Endometrial microvascular endothelial cells (primary cell): Measurements from ENCODE around the gene SCAMP2. TPM values are rescaled to one million over a fixed set of nuclear protein-coding genes. Genes with fewer than 3 reads are reported as not detected.

Source experiments
- in situ Hi-C: cut with HindIII; loops from 2 replicates; pipeline ENCODE4 v1.10.0; 2017; ENCODE audit warnings: low sequenced_read_pairs, low pct_unique_long_range_greater_than_20kb; ENCODE audit errors: inconsistent ontology term
- total RNA-seq: library from RNA; depleted of rRNA; stranded (reverse); fragments of >200 nt; gene quantifications from one replicate; pipeline ENCODE4 v1.2.3, GENCODE V29; 2015; ENCODE audit errors: inconsistent ontology term

SCAMP2 gene
- total RNA-seq, 1 donor from 2014 or later = 93.2 TPM

GRCh38 chr15:74827614-74828013 is 45.6 kb downstream of the SCAMP2 start:
- in situ Hi-C loops = no loop called here

DNA sequence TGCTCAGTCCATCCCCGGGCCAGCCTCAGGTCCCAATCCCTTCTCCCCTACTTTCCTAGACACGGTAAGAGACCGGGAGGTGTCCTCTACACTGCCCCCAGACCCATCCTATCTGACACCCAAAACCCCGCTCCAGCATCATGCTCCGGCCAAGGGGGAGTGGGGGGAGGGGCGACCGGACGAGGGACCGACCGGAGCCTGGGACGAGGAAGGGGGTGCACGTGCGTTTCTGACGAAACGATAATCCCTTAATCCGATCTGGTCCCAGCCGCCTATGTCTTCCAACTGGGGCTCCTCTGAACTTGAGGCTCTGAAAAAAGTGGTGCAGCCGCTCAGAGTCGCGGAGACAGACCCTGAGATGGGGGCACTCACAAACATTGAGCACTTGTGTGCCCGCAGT is 46.2 kb downstream of the SCAMP2 start:
- in situ Hi-C loops = no loop called here

GRCh38 chr15:74826364-74826819 is 46.8 kb downstream of the SCAMP2 start, which contains the start of gene CPLX3:
CPLX3 (plus strand) TSS chr15:74826627; CDS start chr15:74826704, 77 bp downstream.
- in situ Hi-C loops = no loop called here

DNA sequence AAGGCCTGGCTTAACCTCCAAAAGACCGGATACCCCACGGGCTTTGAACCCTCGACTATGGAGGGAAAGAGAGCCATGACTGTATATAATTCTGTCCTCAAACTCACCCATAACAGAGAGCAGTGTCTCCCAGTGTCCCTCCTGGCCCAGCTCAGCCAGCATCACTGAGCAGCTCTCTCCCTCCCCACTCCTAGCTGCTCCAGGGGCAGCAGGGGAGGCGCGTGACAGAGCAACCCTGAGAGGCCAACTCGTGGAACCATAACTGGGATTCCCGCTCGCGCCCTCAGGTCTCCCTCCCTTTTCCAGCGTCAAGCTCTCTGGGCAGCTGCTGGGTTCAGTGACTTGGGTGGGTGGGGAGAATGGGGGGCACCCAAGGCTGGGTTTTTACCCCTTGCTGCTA is 47.3 kb downstream of the SCAMP2 start:
- in situ Hi-C loops = no loop called here

GRCh38 chr15:74824976-74825375 is 48.2 kb downstream of the SCAMP2 start:
- in situ Hi-C loops = no loop called here

DNA sequence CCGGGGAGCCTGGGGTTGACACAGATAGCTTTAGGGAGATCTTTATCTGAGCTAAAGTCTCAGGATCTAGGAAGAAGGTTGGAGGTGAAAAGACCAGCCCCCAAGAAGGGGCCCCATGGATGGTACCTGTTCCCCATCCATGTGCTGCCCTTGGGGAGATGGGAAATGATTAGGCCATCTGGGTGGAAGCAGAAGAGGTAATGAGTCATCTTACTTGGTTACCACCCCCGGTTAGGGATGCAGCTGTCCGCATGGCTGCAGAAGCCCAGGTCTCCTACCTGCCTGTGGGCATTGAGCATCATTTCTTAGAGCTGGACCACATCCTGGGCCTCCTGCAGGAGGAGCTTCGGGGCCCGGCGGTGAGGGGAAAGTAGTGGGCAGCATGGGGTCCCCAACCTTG is 49.8 kb downstream of the SCAMP2 start:
- in situ Hi-C loops = no loop called here

DNA sequence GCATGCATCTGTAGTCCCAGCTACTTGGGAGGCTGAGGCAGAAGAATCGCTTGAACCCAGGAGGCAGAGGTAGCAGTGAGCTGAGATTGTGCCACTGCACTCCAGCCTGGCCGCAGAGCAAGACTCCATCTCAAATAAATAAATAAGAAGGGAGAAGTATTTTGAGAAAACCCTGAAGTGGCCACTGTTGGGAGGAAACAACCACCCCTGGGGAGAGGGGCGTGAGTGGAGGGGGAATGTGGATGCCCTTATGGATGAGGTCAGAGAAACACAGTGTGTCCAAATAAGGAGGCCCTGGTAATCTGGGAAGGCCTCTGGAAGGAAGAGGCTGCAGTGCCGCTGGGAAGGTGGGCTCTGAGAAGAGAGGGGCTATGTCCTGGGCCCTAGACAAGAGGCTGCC is 50.9 kb downstream of the SCAMP2 start:
- in situ Hi-C loops = no loop called here

DNA sequence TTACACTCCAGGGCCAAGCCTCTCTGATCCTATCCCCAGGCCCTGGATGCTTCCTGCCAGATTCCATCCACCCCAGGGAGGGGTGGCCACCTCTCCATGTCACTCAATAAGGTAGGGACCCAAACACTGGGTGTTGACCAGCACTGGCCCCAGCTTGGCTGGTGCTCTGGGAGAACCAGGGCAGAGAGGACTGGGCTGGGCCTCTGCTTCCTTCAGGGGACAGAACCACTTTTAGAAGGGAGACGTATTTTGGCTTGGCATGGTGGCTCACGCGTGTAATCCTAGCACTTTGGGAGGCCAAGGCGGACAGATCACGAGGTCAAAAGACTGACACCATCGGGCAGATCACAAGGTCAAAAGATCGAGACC is 51.4 kb downstream of the SCAMP2 start:
- in situ Hi-C loops = no loop called here

GRCh38 chr15:74821091-74821789 is 51.9 kb downstream of the SCAMP2 start:
- in situ Hi-C loops = no loop called here

- in situ Hi-C loops = no loop called here
Observed at GRCh38 chr15:74820056-74820455, 53.1 kb downstream of the SCAMP2 start.

GRCh38 chr15:74817370-74817737 is 55.8 kb downstream of the SCAMP2 start:
- in situ Hi-C loops = no loop called here

- in situ Hi-C loops = no loop called here
Observed at GRCh38 chr15:74816624-74817369, 56.4 kb downstream of the SCAMP2 start.

GRCh38 chr15:74815961-74816360 is 57.2 kb downstream of the SCAMP2 start:
- in situ Hi-C loops = no loop called here

GRCh38 chr15:74815121-74815934 is 57.8 kb downstream of the SCAMP2 start:
- in situ Hi-C loops = no loop called here

GRCh38 chr15:74812533-74812932 is 60.6 kb downstream of the SCAMP2 start, which contains the start of gene LMAN1L:
LMAN1L (plus strand) TSS chr15:74812835; CDS start chr15:74812855, 20 bp downstream.
- in situ Hi-C loops = no loop called here

- in situ Hi-C loops = no loop called here
Observed at GRCh38 chr15:74809956-74810355, 63.2 kb downstream of the SCAMP2 start.

DNA sequence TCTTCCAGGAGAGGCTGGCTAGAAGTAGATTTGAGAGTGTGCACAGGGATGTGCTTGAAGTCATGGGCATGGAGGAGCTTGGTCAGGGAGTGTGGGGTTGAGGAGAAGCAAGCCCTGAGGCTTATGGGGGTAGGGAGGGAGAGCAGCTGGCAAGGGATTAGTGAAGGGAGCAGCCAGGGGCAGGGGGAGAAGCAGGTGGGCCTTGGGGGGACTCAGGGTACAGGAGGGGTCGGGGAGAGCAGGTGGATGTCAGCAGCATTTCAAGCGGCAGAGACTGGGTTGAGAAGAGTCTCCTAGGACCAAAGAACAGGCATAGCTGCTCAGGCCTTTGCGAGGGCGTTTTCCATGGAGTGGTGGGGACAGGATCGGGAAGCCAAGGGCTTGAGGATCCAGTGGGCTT is 63.9 kb downstream of the SCAMP2 start:
- in situ Hi-C loops = no loop called here

GRCh38 chr15:74808840-74809229 is 64.3 kb downstream of the SCAMP2 start:
- in situ Hi-C loops = no loop called here

DNA sequence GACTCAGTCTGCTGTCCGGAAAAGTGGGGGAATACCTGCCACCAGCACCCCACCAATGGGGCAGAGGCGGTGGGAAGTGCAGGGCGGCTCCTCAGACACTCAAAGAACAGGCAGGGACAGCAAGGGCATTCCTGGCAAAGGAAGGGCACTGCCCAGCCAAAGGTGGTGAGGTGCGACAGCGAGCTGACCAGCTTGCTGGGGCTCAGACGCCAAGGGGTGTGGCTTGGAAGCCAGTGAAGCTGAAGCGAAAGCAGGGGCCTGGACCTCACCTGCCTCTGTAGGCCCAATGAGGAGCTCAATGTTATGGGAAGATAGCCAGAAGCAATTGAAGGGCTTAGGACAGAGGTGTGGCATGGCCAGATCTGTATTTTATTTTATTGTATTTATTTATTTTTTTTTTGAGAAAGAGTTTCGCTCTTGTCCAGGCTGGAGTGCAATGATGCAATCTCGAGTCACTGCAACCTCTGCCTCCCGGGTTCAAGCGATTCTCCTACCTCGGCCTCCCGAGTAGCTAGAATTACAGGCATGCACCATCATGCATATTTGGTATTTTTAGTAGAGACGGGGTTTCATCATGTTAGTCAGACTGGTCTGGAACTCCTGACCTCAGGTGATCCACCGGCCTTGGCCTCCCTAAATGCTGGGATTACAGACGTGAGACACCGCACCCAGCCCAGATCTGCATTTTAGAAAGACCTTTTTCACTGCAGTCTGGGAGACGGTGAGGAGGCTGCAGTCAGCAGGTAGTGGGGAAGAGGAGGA is 64.9 kb downstream of the SCAMP2 start:
- in situ Hi-C loops = no loop called here
